ENCODE measurements around the gene NFKBIL1. TPM values are rescaled to one million over a fixed set of nuclear protein-coding genes. Genes with fewer than 3 reads are reported as not detected.

Gene NFKBIL1
- total RNA-seq, 4 donors from 2014 or later, result 23.7 to 34.0 (median 27.5) TPM

DNA sequence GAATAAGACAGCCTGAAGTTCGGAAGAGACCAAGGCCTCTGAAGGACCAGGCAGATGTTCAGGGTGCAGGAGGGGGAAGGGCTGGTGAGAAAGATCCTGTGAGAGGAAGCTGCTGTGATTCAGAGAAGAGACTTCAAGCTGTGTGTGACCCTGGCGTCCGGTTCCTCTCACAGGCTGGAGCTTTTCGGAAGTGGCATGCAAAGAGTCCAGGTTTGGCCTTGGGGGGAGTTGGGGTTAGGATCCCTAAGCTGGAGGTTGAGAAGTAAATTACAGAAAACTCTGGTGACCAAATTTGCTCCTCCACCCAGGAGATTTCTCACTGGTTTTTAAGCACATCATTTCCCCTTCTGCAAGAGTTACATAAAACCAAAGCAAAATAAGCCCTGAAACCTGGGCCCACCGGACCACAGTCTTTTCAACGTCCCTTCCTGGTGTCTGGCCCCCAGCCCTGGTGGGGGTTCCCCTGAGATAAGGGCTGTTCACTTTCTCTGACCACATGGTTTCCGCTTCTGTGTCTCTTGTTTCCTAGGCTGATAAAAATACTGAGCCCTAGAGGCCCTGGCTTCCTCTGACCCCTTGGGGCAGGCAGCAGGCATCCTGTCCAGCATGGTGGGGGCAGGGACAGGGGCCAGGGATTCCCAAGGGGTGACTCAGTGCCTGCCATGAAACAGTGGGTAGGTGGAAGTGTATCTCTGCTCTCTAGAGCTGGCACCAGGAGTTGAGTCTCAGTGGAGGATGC lies 12.7 kb downstream of the NFKBIL1 start:
- Histone ChIP-seq H3K4me1 (peaks cover 0 to 28% of the 10 kb centered on the region in 2 donors), H3K4me3 (replicated peaks in 1 of 3) (no peak overlapping the region), H3K27ac (peak overlapping the region in 2 of 3 donors; percentile 22 to 47), H3K27me3 (no peaks in the 10 kb centered on the region), H3K36me3 (peaks cover 16 to 29% of the 10 kb centered on the region in 2 donors), H3K9me3 (no peaks in the 10 kb centered on the region)
- WGBS, 2 donors, result 61 to 73% methylated on average over 7 of the region's 7 CpGs
- DNase-seq, result peak; percentile 35 to 38
- intact Hi-C loops (cut with DNase I), result no loop called here
- TF ChIP-seq, protein P1, sequence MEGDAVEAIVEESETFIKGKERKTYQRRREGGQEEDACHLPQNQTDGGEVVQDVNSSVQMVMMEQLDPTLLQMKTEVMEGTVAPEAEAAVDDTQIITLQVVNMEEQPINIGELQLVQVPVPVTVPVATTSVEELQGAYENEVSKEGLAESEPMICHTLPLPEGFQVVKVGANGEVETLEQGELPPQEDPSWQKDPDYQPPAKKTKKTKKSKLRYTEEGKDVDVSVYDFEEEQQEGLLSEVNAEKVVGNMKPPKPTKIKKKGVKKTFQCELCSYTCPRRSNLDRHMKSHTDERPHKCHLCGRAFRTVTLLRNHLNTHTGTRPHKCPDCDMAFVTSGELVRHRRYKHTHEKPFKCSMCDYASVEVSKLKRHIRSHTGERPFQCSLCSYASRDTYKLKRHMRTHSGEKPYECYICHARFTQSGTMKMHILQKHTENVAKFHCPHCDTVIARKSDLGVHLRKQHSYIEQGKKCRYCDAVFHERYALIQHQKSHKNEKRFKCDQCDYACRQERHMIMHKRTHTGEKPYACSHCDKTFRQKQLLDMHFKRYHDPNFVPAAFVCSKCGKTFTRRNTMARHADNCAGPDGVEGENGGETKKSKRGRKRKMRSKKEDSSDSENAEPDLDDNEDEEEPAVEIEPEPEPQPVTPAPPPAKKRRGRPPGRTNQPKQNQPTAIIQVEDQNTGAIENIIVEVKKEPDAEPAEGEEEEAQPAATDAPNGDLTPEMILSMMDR (IDR thresholded peaks at IDR 0.05), result no peak
- TF ChIP-seq POLR2A (IDR thresholded peaks at IDR 0.05), result no peak

DNA sequence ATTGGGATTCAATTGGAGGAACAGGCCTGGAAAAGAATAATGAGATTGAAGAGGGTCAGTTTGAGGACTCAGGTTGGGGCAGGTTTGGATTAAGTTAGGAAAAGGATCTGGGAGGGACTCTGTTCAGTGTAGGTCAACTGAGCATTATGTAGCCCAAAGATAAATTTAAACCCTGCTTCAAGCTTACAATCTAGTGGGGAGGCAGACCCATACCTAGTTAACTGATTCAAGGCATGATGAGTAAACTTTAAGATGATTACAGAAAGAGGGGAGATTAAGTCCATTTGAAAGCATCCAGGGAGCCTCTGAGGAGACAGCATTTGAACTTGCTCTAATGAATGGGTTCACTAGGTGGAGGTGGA lies 13.3 kb downstream of the NFKBIL1 start:
- TF ChIP-seq, protein P1 (IDR thresholded peaks at IDR 0.05), result no peak
- no peak for TF ChIP-seq POLR2A (IDR thresholded peaks at IDR 0.05)
- DNase-seq, result no peak
- H3K36me3 ChIP-seq, result peaks cover 16 to 29% of the 10 kb centered on the region in 2 donors
- peaks cover 0 to 28% of the 10 kb centered on the region in 2 donors for H3K4me1 ChIP-seq
- intact Hi-C loops (cut with DNase I), result no loop called here
- H3K27me3 ChIP-seq, result no peaks in the 10 kb centered on the region
- H3K27ac ChIP-seq, result peak overlapping the region in 1 of 3 donors; percentile 2
- H3K9me3 ChIP-seq, result no peaks in the 10 kb centered on the region
- no peak overlapping the region for H3K4me3 ChIP-seq (replicated peaks in 1 of 3)

DNA sequence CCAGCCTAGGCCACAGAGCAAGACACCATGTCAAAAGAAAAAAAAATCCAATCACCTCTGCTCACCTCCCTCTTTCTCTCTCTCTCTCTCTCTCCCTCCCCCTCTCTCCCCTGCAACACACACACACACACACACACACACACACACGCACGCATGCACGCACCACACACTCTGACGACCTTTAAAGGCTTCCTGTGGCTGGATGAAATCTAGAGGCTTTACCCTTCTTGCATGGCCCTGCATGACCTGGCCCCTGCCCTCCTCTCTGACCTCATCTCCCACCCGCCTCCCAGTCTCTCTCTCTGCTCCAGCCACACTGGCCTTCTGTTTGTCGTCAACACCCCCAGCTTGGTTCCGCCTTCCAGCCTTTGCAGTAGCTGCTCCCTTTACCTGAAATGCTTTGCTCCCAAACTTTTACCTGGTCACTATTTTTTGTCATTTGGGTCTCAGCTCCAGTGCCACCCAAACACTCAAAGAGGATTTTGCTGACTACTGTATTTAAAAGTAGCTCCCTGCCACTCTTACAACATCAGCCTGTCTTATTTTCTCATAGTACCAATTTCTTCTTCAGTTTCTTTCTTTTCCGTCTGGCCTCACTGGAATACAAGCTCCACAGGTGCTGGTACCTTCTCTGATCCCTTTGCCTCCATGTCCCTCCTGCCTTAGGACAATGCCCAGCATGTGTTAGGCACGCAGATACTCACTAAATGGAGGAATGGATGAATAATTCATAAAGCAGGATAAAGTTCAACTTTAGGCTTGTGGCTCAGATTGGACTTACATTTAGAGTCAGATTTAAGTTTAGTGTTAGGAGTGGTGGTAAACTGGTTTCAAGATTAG lies 20.3 kb downstream of the NFKBIL1 start:
- Histone ChIP-seq H3K27me3 (no peaks in the 10 kb centered on the region), H3K4me1 (no peaks in the 10 kb centered on the region)

DNA sequence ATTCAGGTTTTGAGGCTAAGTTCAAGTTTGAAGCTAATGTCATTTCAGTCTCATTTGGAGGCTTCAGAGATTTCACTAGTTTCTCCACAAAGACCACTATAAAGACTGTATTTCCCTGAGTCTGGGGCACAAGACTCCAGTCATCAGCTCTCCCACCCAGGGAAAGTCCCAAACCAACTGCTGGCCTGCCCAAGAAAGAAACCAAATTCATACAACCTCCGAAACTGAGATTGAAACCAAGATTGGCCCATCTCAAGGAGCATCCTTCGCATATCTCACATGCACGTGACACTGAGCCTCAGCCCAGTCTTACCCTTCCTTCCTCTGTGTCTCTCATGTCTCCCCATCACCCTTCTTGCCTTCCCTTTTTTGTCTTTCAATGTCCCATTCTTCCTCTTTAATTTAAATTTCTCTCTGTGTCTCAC lies 21.1 kb downstream of the NFKBIL1 start:
- Histone ChIP-seq H3K27me3 (no peaks in the 10 kb centered on the region), H3K9me3 (no peaks in the 10 kb centered on the region), H3K4me3 (replicated peaks in 1 of 3) (no peak overlapping the region), H3K4me1 (no peaks in the 10 kb centered on the region), H3K27ac (no peak overlapping the region), H3K36me3 (no peaks in the 10 kb centered on the region)
- TF ChIP-seq POLR2A (IDR thresholded peaks at IDR 0.05), result no peak
- TF ChIP-seq, protein P1 (IDR thresholded peaks at IDR 0.05), result no peak
- intact Hi-C loops (cut with DNase I), result no loop called here
- 55 to 82% methylated on average over 3 of the region's 3 CpGs for WGBS, 2 donors
- no peak for DNase-seq

More for the DNA sequence above, 20.3 kb downstream of the NFKBIL1 start:
- Histone ChIP-seq H3K4me3 (replicated peaks in 1 of 3) (no peak overlapping the region), H3K36me3 (no peaks in the 10 kb centered on the region), H3K9me3 (no peaks in the 10 kb centered on the region), H3K27ac (no peak overlapping the region)
- WGBS, 2 donors, result 42 to 55% methylated on average over 9 of the region's 9 CpGs
- TF ChIP-seq, protein P1 (IDR thresholded peaks at IDR 0.05), result no peak
- no peak for TF ChIP-seq POLR2A (IDR thresholded peaks at IDR 0.05)
- intact Hi-C loops (cut with DNase I), result no loop called here
- DNase-seq, result no peak

Measured in thyroid gland (tissue), 4 donors.